GM06990 (cell line): ENCODE measurements around the gene LAMTOR2.

Source experiments
- DNase-seq: peaks from one replicate; pipeline ENCODE4 v3.0.0-alpha.2; 2011; ENCODE audit not compliant: insufficient read length; ENCODE audit errors: extremely low read depth
- H3K27me3 ChIP-seq: replicated peaks from 2 replicates; pipeline ENCODE4 v1.6.0; 2011; ENCODE audit warnings: low read length; ENCODE audit not compliant: control insufficient read depth, insufficient read depth
- H3K36me3 ChIP-seq: 2 replicates; pipeline ENCODE4 v1.5.1; 2011; ENCODE audit warnings: low read length; ENCODE audit not compliant: control insufficient read depth, insufficient read depth
- H3K4me3 ChIP-seq: replicated peaks from 2 replicates; pipeline ENCODE4 v1.5.1; 2011; ENCODE audit warnings: low read depth, mild to moderate bottlenecking, control low read depth, low read length
- TF ChIP-seq, protein P1 (sequence below): IDR thresholded peaks from 2 replicates; pipeline ENCODE4 v1.5.1; 2011; ENCODE audit warnings: low read length, control low read depth, mild to moderate bottlenecking, inconsistent platforms; ENCODE audit not compliant: insufficient read depth, poor library complexity, severe bottlenecking

Gene LAMTOR2

DNA sequence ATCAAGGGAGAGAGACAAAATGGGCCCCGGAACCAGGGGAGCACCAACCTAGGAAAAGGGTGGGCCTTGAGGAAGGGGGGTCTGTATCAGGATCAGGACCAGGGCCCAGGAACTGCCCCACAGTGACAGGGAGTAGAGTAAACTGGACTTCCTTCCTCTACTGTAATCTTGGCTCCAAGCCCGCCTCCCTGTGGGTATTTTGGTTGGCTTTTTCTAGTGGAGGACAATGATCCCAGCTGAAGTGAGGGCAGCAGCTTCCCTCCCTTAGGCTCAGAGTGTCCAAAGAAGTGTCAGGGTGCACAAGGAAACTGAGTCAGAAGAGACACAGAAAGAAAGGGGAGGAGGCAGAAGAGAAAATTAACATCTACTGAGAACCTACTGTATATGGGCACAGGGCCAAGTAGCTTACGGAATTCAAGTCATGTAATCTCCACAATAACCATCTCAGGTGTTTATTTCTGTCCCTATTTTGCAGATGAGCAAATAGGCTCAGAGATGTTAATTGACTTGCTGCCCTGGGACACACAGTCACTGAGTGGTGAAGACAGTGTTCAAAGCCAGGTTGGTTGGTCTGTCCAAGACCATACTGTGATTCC, 5.8 kb upstream of the LAMTOR2 start:
- TF ChIP-seq, protein P1, sequence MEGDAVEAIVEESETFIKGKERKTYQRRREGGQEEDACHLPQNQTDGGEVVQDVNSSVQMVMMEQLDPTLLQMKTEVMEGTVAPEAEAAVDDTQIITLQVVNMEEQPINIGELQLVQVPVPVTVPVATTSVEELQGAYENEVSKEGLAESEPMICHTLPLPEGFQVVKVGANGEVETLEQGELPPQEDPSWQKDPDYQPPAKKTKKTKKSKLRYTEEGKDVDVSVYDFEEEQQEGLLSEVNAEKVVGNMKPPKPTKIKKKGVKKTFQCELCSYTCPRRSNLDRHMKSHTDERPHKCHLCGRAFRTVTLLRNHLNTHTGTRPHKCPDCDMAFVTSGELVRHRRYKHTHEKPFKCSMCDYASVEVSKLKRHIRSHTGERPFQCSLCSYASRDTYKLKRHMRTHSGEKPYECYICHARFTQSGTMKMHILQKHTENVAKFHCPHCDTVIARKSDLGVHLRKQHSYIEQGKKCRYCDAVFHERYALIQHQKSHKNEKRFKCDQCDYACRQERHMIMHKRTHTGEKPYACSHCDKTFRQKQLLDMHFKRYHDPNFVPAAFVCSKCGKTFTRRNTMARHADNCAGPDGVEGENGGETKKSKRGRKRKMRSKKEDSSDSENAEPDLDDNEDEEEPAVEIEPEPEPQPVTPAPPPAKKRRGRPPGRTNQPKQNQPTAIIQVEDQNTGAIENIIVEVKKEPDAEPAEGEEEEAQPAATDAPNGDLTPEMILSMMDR, result no peak
- DNase-seq, result no peak
- Histone ChIP-seq H3K27me3 (no peaks in the 10 kb centered on the region), H3K4me3 (no peak overlapping the region), H3K36me3 (peaks cover 12% of the 10 kb centered on the region)

DNA sequence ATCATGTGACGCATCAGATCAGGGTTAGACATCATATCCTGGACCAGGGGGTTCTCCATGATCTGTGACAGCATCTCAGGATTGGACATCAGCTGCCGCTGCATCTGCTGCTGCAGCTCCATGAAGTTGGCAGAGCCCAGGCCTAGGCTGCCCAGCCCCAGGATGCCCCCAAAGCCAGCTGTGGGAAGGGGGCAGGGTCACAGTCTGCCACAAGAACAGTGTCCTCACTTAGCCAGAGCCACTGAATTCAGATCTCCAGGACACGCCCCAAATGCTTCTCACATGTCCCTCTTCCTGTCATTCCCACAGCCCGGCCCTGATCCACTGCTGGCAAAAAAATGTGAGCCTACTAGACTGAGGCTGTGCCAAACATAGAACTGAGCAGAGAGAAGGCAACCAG, 4.2 kb upstream of the LAMTOR2 start:
- DNase-seq, result no peak
- H3K27me3 ChIP-seq, result no peaks in the 10 kb centered on the region
- H3K4me3 ChIP-seq, result no peak overlapping the region
- TF ChIP-seq, protein P1, result no peak
- H3K36me3 ChIP-seq, result peaks cover 8% of the 10 kb centered on the region

DNA sequence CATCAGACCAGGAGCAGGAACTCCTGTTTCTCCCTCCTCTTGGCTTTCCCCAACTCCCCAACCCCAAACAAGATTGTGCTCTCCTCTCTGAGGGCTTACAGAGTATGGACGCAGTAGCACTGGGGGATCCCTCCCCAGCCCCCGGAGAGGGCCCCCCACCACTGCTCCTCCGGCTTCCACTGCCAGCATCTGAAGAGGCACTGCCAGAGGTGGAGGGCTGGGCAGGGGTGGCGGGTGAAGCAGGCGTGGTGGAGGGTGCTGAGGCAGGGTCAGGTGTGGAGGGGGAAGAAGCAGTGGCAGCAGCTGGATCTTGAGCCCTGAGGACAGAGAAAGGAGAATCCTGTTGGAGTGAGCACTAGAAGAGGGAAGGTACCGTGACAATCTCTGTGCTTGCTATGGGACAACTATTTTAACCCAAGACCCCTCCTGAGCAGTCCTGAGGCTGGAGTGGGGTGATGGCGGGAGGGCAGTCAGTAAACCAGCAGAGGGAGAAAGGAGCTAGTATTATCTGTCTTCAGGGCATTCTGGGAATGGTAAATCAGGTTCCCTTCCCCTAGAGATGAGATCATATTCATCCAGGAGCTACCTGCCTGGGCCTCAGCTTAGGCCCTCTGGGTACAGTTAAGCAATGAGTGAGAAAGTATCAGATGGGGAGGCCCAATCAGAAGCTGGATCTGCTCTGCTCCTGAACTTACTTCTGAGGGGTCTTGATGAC, 3.4 kb upstream of the LAMTOR2 start:
- peaks cover 8% of the 10 kb centered on the region for H3K36me3 ChIP-seq
- no peaks in the 10 kb centered on the region for H3K27me3 ChIP-seq
- TF ChIP-seq, protein P1, result no peak
- H3K4me3 ChIP-seq, result no peak overlapping the region
- no peak for DNase-seq

DNA sequence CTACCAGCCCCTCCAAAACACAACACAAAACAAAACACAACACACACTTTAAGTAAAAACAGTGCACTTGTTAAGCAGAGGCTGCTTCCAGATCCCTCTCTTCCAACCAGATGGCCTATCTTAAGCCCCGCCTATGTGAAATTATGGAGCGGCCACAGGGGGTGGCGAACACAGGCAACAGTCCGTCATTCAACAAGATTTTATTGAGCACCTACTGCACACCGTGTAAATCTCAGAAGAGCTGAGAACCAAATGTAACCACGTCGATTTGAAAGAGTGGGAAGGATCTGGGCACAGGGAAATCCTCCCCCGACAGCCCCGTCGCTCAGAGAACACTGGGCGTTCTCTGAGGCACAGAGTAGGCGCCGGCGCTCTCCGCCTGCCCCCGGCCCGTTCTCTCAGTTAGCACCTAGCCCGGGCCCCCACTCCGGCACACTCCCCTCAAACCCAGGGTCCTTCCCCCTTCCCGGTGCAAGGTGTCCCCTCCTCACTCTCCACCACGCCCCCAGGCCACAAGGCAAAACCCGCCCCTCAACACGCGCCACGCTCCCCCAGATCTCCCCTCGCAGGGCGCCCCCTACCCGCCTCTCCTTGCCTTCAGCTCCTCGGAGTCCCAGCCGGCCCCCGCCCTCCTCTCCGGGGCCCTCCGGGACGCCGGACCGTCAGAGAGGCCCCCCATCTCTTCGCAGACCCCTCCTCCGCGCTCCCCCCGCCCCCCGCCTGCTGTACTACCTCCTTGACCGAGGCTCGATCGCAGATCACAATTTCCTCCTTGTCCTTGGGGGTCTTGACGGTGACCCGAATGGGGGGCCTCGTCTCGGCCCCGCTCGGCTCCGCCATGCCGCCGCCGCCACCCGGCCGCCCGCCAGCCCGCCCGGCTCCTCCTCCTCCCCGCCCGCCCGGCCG, 1.5 kb upstream of the LAMTOR2 start:
- Histone ChIP-seq H3K4me3 (peak overlapping the region; percentile 86), H3K36me3 (peaks cover 9% of the 10 kb centered on the region), H3K27me3 (no peaks in the 10 kb centered on the region)
- TF ChIP-seq, protein P1, result peak; percentile 52
- DNase-seq, result peak; percentile 73

DNA sequence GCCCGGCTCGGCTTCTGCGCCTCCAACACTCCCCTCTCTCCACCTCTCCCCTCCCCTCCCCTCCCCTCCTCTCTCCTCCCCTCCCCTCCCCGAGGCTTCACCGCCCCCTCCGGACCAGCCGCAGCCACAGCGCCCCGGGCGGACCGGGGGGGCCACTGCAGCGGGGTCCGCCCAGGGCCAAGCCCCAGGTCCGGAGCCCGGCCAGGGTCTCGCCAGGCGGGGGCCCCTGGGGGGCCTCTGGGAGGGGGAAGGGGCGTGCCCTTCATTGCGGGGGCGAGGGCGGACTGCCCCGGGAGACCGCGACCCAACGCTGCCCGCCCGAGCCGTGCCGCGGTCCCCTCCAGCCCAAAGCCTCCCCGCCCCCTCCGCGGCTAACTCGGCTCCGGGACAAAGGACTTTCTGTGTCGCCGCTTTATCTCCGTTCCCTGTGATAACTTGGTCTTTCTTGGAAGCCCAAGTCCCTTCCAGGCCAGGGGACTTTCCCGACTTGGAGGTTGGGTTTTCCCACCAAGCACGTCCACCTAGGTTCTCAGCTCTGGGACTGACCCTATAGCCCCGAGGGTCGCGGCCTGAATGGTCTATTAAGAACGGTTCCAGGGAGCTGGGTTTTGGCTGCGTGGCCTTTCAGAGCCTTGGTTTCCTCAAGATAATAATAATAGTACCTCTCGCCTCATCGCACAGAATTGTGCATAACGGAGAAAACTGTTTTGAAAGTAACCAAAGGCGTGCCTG, 648 bp upstream of the LAMTOR2 start, which contains the start of gene UBQLN4:
UBQLN4 (minus strand) TSS at position 31 of the 732 bp plus-strand sequence. CDS start 97 bp downstream, outside the sequence.
- H3K36me3 ChIP-seq, result peaks cover 8% of the 10 kb centered on the region
- H3K4me3 ChIP-seq, result peak within 1 kb of the TSS; percentile 99
- peak; percentile 87 for DNase-seq
- H3K27me3 ChIP-seq, result no peaks in the 10 kb centered on the region
- TF ChIP-seq, protein P1, result peak; percentile 46
